Neural cell (in vitro differentiated cells): ENCODE results near the gene PNPLA7. TPM values are rescaled to one million over a fixed set of nuclear protein-coding genes. Genes with fewer than 3 reads are reported as not detected.

Experiments used
- H2AFZ ChIP-seq: fragments of 200-600, 300-800 bp; sonication (generic), shearing (Covaris generic); 2 replicates; pipeline ENCODE4 v1.6.0; 2014; ENCODE audit warnings: low read depth, mild to moderate bottlenecking, antibody characterized with exemption, low read length, moderate library complexity
- H3F3A ChIP-seq: fragments of 200-600 bp; shearing (Covaris generic); 2 replicates; pipeline ENCODE4 v1.6.1; 2016; ENCODE audit warnings: mild to moderate bottlenecking, moderate library complexity, mixed read lengths, antibody characterized with exemption, low read length; ENCODE audit not compliant: insufficient read depth, poor library complexity, severe bottlenecking
- H3K27ac ChIP-seq: fragments of 200-600, 300-800 bp; sonication (generic), shearing (Covaris generic); 2 replicates; pipeline ENCODE4 v1.5.1; 2014; ENCODE audit warnings: mild to moderate bottlenecking, low read length, moderate library complexity
- H3K27me3 ChIP-seq: fragments of 300-800, 200-600 bp; sonication (generic), shearing (Covaris generic); 2 replicates; pipeline ENCODE4 v1.6.0; 2014; ENCODE audit warnings: mild to moderate bottlenecking, low read depth, low read length, moderate library complexity; ENCODE audit not compliant: insufficient read depth
- H3K36me3 ChIP-seq: fragments of 300-800, 200-600 bp; sonication (generic), shearing (Covaris generic); 2 replicates; pipeline ENCODE4 v1.5.1; 2014; ENCODE audit warnings: mild to moderate bottlenecking, antibody characterized with exemption, low read length, moderate library complexity; ENCODE audit not compliant: insufficient read depth
- H3K4me2 ChIP-seq: fragments of 300-800, 200-600 bp; sonication (generic), shearing (Covaris generic); 2 replicates; pipeline ENCODE4 v1.6.0; 2014; ENCODE audit warnings: mild to moderate bottlenecking, low read length
- H3K4me3 ChIP-seq: fragments of 300-800, 200-600 bp; sonication (generic), shearing (Covaris generic); 2 replicates; pipeline ENCODE4 v1.5.1; 2014; ENCODE audit warnings: mild to moderate bottlenecking, low read length, moderate library complexity
- H3K79me2 ChIP-seq: fragments of 200-600 bp; shearing (Covaris generic); replicated peaks from 2 replicates; pipeline ENCODE4 v1.6.0; 2014; ENCODE audit warnings: mild to moderate bottlenecking, low read length, moderate library complexity; ENCODE audit not compliant: insufficient read depth
- H3K9ac ChIP-seq: fragments of 300-800, 200-600 bp; sonication (generic), shearing (Covaris generic); 2 replicates; pipeline ENCODE4 v1.6.1; 2016; ENCODE audit warnings: mild to moderate bottlenecking, low read length, mixed read lengths
- H3K9me2 ChIP-seq: fragments of 200-600 bp; shearing (Covaris generic); 2 replicates; pipeline ENCODE4 v1.6.1; 2016; ENCODE audit warnings: mild to moderate bottlenecking, low read length, mixed read lengths; ENCODE audit not compliant: insufficient read depth
- H3K9me3 ChIP-seq: fragments of 200-600, 300-800 bp; sonication (generic), shearing (Covaris generic); 2 replicates; pipeline ENCODE4 v1.6.1; 2016; ENCODE audit warnings: mild to moderate bottlenecking, mixed run types, low read length, moderate library complexity, mixed read lengths
- H4K20me1 ChIP-seq: fragments of 200-600 bp; shearing (Covaris generic); 2 replicates; pipeline ENCODE4 v1.6.1; 2016; ENCODE audit warnings: mild to moderate bottlenecking, mixed run types; ENCODE audit not compliant: insufficient read depth
- EP300 ChIP-seq: fragments of 450-650 bp; conservative IDR thresholded peaks from 2 replicates; pipeline ENCODE4 v1.6.1; 2014; ENCODE audit warnings: antibody characterized with exemption, mild to moderate bottlenecking, moderate library complexity; ENCODE audit not compliant: poor library complexity, severe bottlenecking
- EZH2 ChIP-seq: fragments of 200-600, 300-800 bp; shearing (Covaris generic), sonication (generic); IDR thresholded peaks from 2 replicates; pipeline ENCODE4 v1.6.1; 2014; ENCODE audit warnings: antibody characterized with exemption, low read length, borderline replicate concordance, mild to moderate bottlenecking; ENCODE audit not compliant: insufficient read depth, poor library complexity, severe bottlenecking
- MXI1 ChIP-seq: fragments of 450-650 bp; conservative IDR thresholded peaks from 2 replicates; pipeline ENCODE4 v1.6.1; 2014; ENCODE audit warnings: antibody characterized with exemption, mild to moderate bottlenecking; ENCODE audit not compliant: poor library complexity, severe bottlenecking
- POLR2AphosphoS5 ChIP-seq: IDR thresholded peaks from 2 replicates; pipeline ENCODE4 v1.6.1; 2012
- RAD21 ChIP-seq: fragments of 450-650 bp; conservative IDR thresholded peaks from 2 replicates; pipeline ENCODE4 v1.6.1; 2014; ENCODE audit warnings: antibody characterized with exemption, mild to moderate bottlenecking, moderate library complexity
- SMC3 ChIP-seq: fragments of 450-650 bp; conservative IDR thresholded peaks from 2 replicates; pipeline ENCODE4 v1.6.1; 2014; ENCODE audit warnings: antibody characterized with exemption, mild to moderate bottlenecking, moderate library complexity; ENCODE audit not compliant: poor library complexity
- TAF1 ChIP-seq: IDR thresholded peaks from 2 replicates; pipeline ENCODE4 v1.6.1; 2012; ENCODE audit warnings: low read depth
- polyA plus RNA-seq: library from polyadenylated mRNA; depleted of rRNA; stranded (reverse); fragments of >200 nt; gene quantifications from 2 replicates; pipeline ENCODE4 v1.2.3, GENCODE V29; 2014
- TF ChIP-seq, protein P1 (sequence below): fragments of 450-650 bp; IDR thresholded peaks from 2 replicates; pipeline ENCODE4 v1.5.1; 2014; ENCODE audit warnings: antibody characterized with exemption, mild to moderate bottlenecking, moderate library complexity; ENCODE audit not compliant: poor library complexity, severe bottlenecking
- TF ChIP-seq, protein P2 (sequence below): IDR thresholded peaks from 2 replicates; pipeline ENCODE4 v1.6.1; 2012; ENCODE audit warnings: borderline replicate concordance

PNPLA7 gene
- polyA plus RNA-seq, 1 donor from 2014 or later: 0.72 TPM

DNA sequence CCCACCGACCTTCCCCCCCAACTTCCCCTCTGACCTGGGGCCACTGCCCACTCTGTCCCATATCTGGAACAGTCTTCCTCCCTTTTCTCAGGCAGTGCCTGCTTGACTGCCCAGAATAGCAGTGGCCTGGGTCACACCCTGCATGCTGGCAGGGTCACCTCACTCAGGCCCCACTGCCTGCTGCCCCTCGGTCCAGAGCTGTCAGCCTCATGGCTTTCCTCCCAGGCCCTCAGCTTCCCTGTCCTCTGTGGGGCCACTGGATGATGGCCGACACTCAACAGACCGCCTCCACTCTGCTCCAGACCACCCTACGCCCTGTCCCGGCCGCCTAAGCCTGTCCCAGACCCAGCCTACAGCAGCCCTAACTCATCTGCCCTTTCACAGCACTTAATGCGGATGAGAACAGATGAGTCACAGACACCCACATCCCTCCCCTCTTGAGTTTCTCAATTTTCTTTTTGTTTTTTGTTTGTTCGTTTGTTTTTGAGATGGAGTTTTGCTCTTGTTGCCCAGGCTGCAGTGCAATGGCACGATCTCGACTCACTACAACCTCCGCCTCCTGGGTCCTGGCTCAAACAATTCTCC is 5.9 kb downstream of the PNPLA7 start:
- Histone ChIP-seq H2AFZ (no peak overlapping the region), H3K9me2 (no peaks in the 10 kb centered on the region), H3K79me2 (no peaks in the 10 kb centered on the region), H3K36me3 (no peaks in the 10 kb centered on the region), H4K20me1 (no peaks in the 10 kb centered on the region), H3K4me3 (no peak overlapping the region), H3K9ac (no peak overlapping the region), H3K9me3 (no peaks in the 10 kb centered on the region), H3K27me3 (no peaks in the 10 kb centered on the region), H3F3A (no peaks in the 10 kb centered on the region), H3K27ac (no peak overlapping the region), H3K4me2 (no peak overlapping the region)
- no peak for TF ChIP-seq EP300
- TF ChIP-seq SMC3: no peak
- TF ChIP-seq MXI1: no peak
- no peak for TF ChIP-seq RAD21
- no peak for TF ChIP-seq EZH2
- no peak for TF ChIP-seq TAF1
- TF ChIP-seq, protein P1, sequence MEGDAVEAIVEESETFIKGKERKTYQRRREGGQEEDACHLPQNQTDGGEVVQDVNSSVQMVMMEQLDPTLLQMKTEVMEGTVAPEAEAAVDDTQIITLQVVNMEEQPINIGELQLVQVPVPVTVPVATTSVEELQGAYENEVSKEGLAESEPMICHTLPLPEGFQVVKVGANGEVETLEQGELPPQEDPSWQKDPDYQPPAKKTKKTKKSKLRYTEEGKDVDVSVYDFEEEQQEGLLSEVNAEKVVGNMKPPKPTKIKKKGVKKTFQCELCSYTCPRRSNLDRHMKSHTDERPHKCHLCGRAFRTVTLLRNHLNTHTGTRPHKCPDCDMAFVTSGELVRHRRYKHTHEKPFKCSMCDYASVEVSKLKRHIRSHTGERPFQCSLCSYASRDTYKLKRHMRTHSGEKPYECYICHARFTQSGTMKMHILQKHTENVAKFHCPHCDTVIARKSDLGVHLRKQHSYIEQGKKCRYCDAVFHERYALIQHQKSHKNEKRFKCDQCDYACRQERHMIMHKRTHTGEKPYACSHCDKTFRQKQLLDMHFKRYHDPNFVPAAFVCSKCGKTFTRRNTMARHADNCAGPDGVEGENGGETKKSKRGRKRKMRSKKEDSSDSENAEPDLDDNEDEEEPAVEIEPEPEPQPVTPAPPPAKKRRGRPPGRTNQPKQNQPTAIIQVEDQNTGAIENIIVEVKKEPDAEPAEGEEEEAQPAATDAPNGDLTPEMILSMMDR: no peak
- no peak for TF ChIP-seq POLR2AphosphoS5
- TF ChIP-seq, protein P2, sequence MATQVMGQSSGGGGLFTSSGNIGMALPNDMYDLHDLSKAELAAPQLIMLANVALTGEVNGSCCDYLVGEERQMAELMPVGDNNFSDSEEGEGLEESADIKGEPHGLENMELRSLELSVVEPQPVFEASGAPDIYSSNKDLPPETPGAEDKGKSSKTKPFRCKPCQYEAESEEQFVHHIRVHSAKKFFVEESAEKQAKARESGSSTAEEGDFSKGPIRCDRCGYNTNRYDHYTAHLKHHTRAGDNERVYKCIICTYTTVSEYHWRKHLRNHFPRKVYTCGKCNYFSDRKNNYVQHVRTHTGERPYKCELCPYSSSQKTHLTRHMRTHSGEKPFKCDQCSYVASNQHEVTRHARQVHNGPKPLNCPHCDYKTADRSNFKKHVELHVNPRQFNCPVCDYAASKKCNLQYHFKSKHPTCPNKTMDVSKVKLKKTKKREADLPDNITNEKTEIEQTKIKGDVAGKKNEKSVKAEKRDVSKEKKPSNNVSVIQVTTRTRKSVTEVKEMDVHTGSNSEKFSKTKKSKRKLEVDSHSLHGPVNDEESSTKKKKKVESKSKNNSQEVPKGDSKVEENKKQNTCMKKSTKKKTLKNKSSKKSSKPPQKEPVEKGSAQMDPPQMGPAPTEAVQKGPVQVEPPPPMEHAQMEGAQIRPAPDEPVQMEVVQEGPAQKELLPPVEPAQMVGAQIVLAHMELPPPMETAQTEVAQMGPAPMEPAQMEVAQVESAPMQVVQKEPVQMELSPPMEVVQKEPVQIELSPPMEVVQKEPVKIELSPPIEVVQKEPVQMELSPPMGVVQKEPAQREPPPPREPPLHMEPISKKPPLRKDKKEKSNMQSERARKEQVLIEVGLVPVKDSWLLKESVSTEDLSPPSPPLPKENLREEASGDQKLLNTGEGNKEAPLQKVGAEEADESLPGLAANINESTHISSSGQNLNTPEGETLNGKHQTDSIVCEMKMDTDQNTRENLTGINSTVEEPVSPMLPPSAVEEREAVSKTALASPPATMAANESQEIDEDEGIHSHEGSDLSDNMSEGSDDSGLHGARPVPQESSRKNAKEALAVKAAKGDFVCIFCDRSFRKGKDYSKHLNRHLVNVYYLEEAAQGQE: no peak

DNA sequence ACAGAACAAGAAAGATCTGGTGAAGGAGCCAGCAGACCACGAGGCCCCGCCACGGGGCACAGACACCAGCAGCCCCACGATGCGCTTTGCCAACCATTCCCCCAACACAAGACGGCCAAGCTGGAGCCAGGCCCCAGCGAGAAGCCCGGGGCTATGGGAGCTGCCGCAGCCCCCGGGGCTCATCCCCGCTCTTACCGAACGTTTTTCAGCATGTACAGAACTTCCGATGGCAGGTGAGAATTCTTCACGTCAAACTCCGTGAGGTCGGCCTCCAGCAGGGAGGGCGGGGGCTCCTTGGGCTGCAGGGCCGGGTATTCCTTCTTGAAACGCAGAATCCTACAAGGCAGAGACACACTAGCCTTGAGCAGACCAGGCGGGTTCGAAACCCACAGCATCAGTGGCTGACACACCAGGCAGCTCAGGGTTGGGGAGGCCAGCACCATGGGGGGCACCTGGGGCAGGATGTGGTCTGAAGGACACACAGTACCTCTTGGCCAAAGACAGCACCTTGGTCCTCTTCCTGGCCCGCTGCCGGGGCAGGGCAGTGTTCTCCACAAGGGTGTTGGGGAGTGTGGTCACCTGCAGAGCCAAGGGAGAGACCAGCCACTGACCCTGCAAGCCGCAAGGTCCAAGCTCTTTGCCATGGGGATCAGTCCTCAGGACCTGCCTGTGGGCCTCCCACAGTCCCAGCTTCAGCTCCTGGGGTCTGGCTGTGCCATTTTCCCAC is 6.8 kb downstream of the PNPLA7 start:
- H3K27ac ChIP-seq: no peak overlapping the region
- H3K4me2 ChIP-seq: no peak overlapping the region
- H3K36me3 ChIP-seq: no peaks in the 10 kb centered on the region

More for the DNA sequence above, 6.8 kb downstream of the PNPLA7 start:
- H3F3A ChIP-seq: no peaks in the 10 kb centered on the region
- TF ChIP-seq TAF1 (no peak), POLR2AphosphoS5 (no peak), EP300 (no peak), SMC3 (no peak), MXI1 (no peak), EZH2 (no peak), RAD21 (no peak)
- TF ChIP-seq, protein P2: no peak
- TF ChIP-seq, protein P1: no peak
- no peaks in the 10 kb centered on the region for H3K79me2 ChIP-seq
- H2AFZ ChIP-seq: no peak overlapping the region
- no peaks in the 10 kb centered on the region for H3K9me2 ChIP-seq
- H3K27me3 ChIP-seq: no peaks in the 10 kb centered on the region
- no peak overlapping the region for H3K4me3 ChIP-seq
- H3K9ac ChIP-seq: no peak overlapping the region
- no peaks in the 10 kb centered on the region for H3K9me3 ChIP-seq
- no peaks in the 10 kb centered on the region for H4K20me1 ChIP-seq
